ENCODE measurements around the gene XXYLT1. TPM values are rescaled to one million over a fixed set of nuclear protein-coding genes. Genes with fewer than 3 reads are reported as not detected.

The XXYLT1 gene
- total and polyA plus RNA-seq, 9 of the 15 experiments (the other 6 are each of a cell fraction or from before 2014, with no cell fraction given) = 1.9 to 18.9 (median 15.0) TPM

GRCh38 chr3:195164573-195165264 lies 106.2 kb downstream of the XXYLT1 start (continued):
- TF ChIP-seq ZFP36 (IDR thresholded peaks at IDR 0.05; ENCODE audit: low read depth, low read length, partially characterized antibody) (no peak), ZBTB33 (CRISPR knock-in tag; IDR thresholded peaks at IDR 0.05) (no peak), POLR2H (tag; IDR thresholded peaks at IDR 0.05; ENCODE audit: low read depth) (no peak), MTA1 (IDR thresholded peaks at IDR 0.05; ENCODE audit: borderline replicate concordance) (no peak), ZMIZ1 (IDR thresholded peaks at IDR 0.05; ENCODE audit: low read depth in 2 of 2, low read length in 2 of 2) (no peak), RUNX1 (IDR thresholded peaks at IDR 0.05; ENCODE audit: low read depth) (no peak), PKNOX1 (IDR thresholded peaks at IDR 0.05) (peak; percentile 78), ZC3H8 (IDR thresholded peaks at IDR 0.05) (no peak), SIN3A (IDR thresholded peaks at IDR 0.05; ENCODE audit: borderline replicate concordance in 2 of 2, control insufficient read depth in 1 of 2, low read depth in 2 of 2, low read length in 2 of 2) (no peak), DDX20 (tag; IDR thresholded peaks at IDR 0.05; ENCODE audit: low read depth) (peak; percentile 65), ATF3 (IDR thresholded peaks at IDR 0.05) (no peak; the same call in 1 of the 2 replicates), ATF3 (CRISPR knock-in tag; conservative IDR thresholded peaks at IDR 0.05) (no peak), ZNF830 (CRISPR knock-in tag; IDR thresholded peaks at IDR 0.05) (0 out of 2 replicates have a peak, but pooled peaks have one; percentile 26), PHB2 (IDR thresholded peaks at IDR 0.05; ENCODE audit: low read depth) (no peak), NR2F6 (CRISPR knock-in tag; IDR thresholded peaks at IDR 0.05) (no peak), ZBTB11 (CRISPR knock-in tag; IDR thresholded peaks at IDR 0.05) (peak in 1 of 3 experiments; percentile 35; a peak in 1 of 6 replicates)

All from K562 (cell line).